HG03175 (cell line): ENCODE measurements around the gene KBTBD7.

Experiments
- ATAC-seq: cut with Tn5 transposase; IDR thresholded peaks from one replicate; pipeline ENCODE4 v1.9.1; 2021; ENCODE audit warnings: mild to moderate bottlenecking, moderate library complexity; ENCODE audit not compliant: unreplicated experiment

KBTBD7 gene

DNA sequence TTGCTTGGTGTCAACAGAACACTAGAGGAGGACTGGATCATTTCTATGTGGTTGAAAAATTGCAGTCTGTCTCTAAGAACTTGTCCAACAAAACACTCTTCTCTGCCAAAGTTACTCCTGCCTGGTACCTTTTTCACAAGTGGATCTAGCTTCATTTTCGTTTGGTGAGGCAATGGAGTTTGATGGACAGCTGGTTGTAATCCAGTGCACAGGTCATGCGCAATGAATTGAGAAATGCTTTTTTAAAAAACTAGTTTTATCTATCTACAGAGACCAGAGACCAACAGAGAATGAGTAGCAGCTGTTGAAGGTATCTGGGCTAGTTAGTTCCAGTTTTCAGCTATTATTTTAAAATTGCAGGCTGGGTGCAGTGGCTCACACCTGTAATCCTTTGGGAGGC lies 49.8 kb downstream of the KBTBD7 start:
- no peak for ATAC-seq
